ENCODE results near the gene LTO1.

Gene LTO1

GRCh38 chr11:69657911-69658625 lies 17.1 kb downstream of the LTO1 start:
- peak; percentile 90 for DNase-seq (ENCODE audit: low read depth, low spot score)

- DNase-seq (ENCODE audit: low read depth, low spot score), result no peak
These were observed 17.7 kb downstream of the LTO1 start for GRCh38 chr11:69657456-69657910.

GRCh38 chr11:69656536-69657455 lies 18.4 kb downstream of the LTO1 start:
- no peak for DNase-seq (ENCODE audit: low read depth, low spot score)

- DNase-seq (ENCODE audit: low read depth, low spot score), result peak; percentile 17
These were observed 19.4 kb downstream of the LTO1 start for GRCh38 chr11:69655479-69656428.

- peak; percentile 36 for DNase-seq (ENCODE audit: low read depth, low spot score)
These were observed 20.3 kb downstream of the LTO1 start for GRCh38 chr11:69654660-69655478.

GRCh38 chr11:69654001-69654659 lies 21.0 kb downstream of the LTO1 start:
- DNase-seq (ENCODE audit: low read depth, low spot score), result no peak

GRCh38 chr11:69653406-69653960 lies 21.7 kb downstream of the LTO1 start:
- no peak for DNase-seq (ENCODE audit: low read depth, low spot score)

- no peak for DNase-seq (ENCODE audit: low read depth, low spot score)
These were observed 22.2 kb downstream of the LTO1 start for GRCh38 chr11:69652999-69653398.

GRCh38 chr11:69651834-69652620 lies 23.1 kb downstream of the LTO1 start:
- no peak for DNase-seq (ENCODE audit: low read depth, low spot score)

- DNase-seq (ENCODE audit: low read depth, low spot score), result no peak
These were observed 24.3 kb downstream of the LTO1 start for GRCh38 chr11:69650832-69651344.

GRCh38 chr11:69650081-69650831 lies 24.9 kb downstream of the LTO1 start:
- peak; percentile 16 for DNase-seq (ENCODE audit: low read depth, low spot score)

- DNase-seq (ENCODE audit: low read depth, low spot score), result no peak
These were observed 25.6 kb downstream of the LTO1 start for GRCh38 chr11:69649576-69649900.

- no peak for DNase-seq (ENCODE audit: low read depth, low spot score)
These were observed 26.2 kb downstream of the LTO1 start for GRCh38 chr11:69648679-69649575.

- DNase-seq (ENCODE audit: low read depth, low spot score), result peak; percentile 21
These were observed 27.2 kb downstream of the LTO1 start for GRCh38 chr11:69647761-69648497.

- no peak for DNase-seq (ENCODE audit: low read depth, low spot score)
These were observed 27.8 kb downstream of the LTO1 start for GRCh38 chr11:69647390-69647748.

All from astrocyte of the hippocampus (primary cell).